ENCODE results near the gene TLL2.

The TLL2 gene

GRCh38 chr10:96500519-96500918 lies 13.2 kb downstream of the TLL2 start:
- H3K36me3 ChIP-seq (ENCODE audit: insufficient read depth, low read length): no peaks in the 10 kb centered on the region
- no peak overlapping the region for H3K4me3 ChIP-seq
- no peak overlapping the region for H3K9ac ChIP-seq (ENCODE audit: insufficient read length)
- H3K27ac ChIP-seq: no peak overlapping the region
- no peaks in the 10 kb centered on the region for H3K9me3 ChIP-seq (ENCODE audit: low read depth, low read length)
- no peak for TF ChIP-seq FOXP2 (optimal IDR thresholded peaks at IDR 0.05; ENCODE audit: control extremely low read depth, extremely low read length, insufficient read depth)
- TF ChIP-seq POLR2AphosphoS5 (IDR thresholded peaks at IDR 0.05; ENCODE audit: borderline replicate concordance, low read depth, low read length): no peak
- no peak for TF ChIP-seq EZH2 (IDR thresholded peaks at IDR 0.05)
- DNase-seq (ENCODE audit: low read depth, low spot score): no peak

GRCh38 chr10:96500050-96500449 lies 13.7 kb downstream of the TLL2 start:
- no peak overlapping the region for H3K4me3 ChIP-seq
- TF ChIP-seq EZH2 (IDR thresholded peaks at IDR 0.05) (no peak), FOXP2 (optimal IDR thresholded peaks at IDR 0.05; ENCODE audit: control extremely low read depth, extremely low read length, insufficient read depth) (no peak), POLR2AphosphoS5 (IDR thresholded peaks at IDR 0.05; ENCODE audit: borderline replicate concordance, low read depth, low read length) (no peak)
- no peaks in the 10 kb centered on the region for H3K9me3 ChIP-seq (ENCODE audit: low read depth, low read length)
- no peaks in the 10 kb centered on the region for H3K36me3 ChIP-seq (ENCODE audit: insufficient read depth, low read length)
- DNase-seq (ENCODE audit: low read depth, low spot score): no peak
- H3K9ac ChIP-seq (ENCODE audit: insufficient read length): no peak overlapping the region
- H3K27ac ChIP-seq: no peak overlapping the region

DNA sequence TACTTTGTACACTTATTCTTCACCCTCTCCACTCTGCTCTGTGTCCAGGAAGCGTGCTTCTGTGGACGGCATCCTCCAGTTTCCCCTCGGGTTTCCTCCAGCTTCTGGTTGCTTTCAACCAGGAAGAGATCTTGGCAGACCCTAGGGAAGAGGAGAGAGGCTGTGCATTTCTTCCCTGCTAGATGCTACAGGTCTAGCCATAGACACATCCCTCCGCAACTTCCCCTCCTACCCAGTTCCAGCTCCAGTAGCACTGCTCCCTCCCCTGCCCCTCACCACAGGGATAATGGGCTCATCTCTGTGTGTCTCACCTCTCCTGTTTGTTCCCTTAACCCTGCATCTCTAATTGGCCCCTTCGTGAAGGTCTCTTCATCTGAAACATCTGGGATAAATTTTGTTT lies 16.3 kb downstream of the TLL2 start:
- Histone ChIP-seq H3K4me3 (no peak overlapping the region), H3K9ac (ENCODE audit: insufficient read length) (no peak overlapping the region), H3K36me3 (ENCODE audit: insufficient read depth, low read length) (no peaks in the 10 kb centered on the region), H3K9me3 (ENCODE audit: low read depth, low read length) (no peaks in the 10 kb centered on the region), H3K27ac (no peak overlapping the region)
- no peak for DNase-seq (ENCODE audit: low read depth, low spot score)
- TF ChIP-seq EZH2 (IDR thresholded peaks at IDR 0.05): no peak
- TF ChIP-seq POLR2AphosphoS5 (IDR thresholded peaks at IDR 0.05; ENCODE audit: borderline replicate concordance, low read depth, low read length): no peak
- no peak for TF ChIP-seq FOXP2 (optimal IDR thresholded peaks at IDR 0.05; ENCODE audit: control extremely low read depth, extremely low read length, insufficient read depth)

DNA sequence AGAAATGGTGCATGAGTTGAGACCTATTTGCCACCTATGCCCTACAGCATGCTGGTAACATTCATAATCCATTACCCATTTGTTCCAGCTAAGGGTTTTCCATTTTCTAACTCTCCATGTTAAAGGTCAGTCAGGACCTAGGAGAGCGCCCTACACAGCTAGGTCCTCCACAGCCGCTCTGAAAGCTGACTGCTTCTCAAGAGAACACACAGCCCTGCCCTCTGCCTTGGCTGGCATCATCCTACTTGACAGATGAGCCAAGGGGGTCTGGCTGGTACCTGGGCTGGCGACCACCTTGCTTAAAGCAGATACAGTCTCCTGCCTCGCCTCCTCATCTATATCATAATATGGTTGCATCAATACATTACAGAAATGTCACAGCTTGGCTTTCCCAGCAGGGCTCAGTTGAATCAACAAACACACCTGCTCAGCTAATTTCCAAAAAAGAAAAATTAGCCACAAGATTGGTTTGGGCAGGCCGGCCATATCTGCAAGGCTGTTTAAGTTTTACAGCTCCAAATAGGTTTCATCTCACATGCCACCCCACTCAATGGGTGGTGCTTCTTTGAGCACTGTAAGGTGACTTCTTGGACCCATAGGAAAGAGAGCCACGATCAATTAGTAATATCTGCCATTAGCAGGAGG lies 17.3 kb downstream of the TLL2 start:
- Histone ChIP-seq H3K9me3 (ENCODE audit: low read depth, low read length) (no peaks in the 10 kb centered on the region), H3K9ac (ENCODE audit: insufficient read length) (no peak overlapping the region), H3K36me3 (ENCODE audit: insufficient read depth, low read length) (no peaks in the 10 kb centered on the region), H3K27ac (no peak overlapping the region), H3K4me3 (no peak overlapping the region)
- no peak for TF ChIP-seq POLR2AphosphoS5 (IDR thresholded peaks at IDR 0.05; ENCODE audit: borderline replicate concordance, low read depth, low read length)
- no peak for TF ChIP-seq EZH2 (IDR thresholded peaks at IDR 0.05)
- TF ChIP-seq FOXP2 (optimal IDR thresholded peaks at IDR 0.05; ENCODE audit: control extremely low read depth, extremely low read length, insufficient read depth): no peak
- no peak for DNase-seq (ENCODE audit: low read depth, low spot score)

DNA sequence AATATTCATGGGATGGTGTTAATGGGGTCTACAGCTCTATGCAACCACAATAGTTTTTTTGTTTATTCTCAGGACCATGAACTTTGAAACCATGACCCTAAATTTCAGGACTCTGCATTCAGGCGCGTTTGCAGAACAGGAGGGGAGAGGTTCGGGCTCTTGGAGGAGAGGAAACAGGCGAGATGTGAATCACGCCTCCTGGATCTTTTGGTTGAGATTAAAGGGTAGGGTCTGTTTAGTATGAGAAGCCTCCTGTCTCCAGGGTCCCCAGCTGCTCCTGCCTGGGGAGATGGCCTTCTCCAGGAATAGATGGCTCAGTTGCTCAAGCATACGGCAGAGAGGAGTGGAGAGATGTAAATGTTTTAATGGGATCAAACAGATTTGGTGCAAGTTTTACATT lies 18.2 kb downstream of the TLL2 start:
- H3K9me3 ChIP-seq (ENCODE audit: low read depth, low read length): no peaks in the 10 kb centered on the region
- no peak overlapping the region for H3K27ac ChIP-seq
- no peak for TF ChIP-seq EZH2 (IDR thresholded peaks at IDR 0.05)
- no peak for TF ChIP-seq POLR2AphosphoS5 (IDR thresholded peaks at IDR 0.05; ENCODE audit: borderline replicate concordance, low read depth, low read length)
- TF ChIP-seq FOXP2 (optimal IDR thresholded peaks at IDR 0.05; ENCODE audit: control extremely low read depth, extremely low read length, insufficient read depth): no peak
- H3K9ac ChIP-seq (ENCODE audit: insufficient read length): no peak overlapping the region
- DNase-seq (ENCODE audit: low read depth, low spot score): no peak
- H3K36me3 ChIP-seq (ENCODE audit: insufficient read depth, low read length): no peaks in the 10 kb centered on the region
- H3K4me3 ChIP-seq: no peak overlapping the region

DNA sequence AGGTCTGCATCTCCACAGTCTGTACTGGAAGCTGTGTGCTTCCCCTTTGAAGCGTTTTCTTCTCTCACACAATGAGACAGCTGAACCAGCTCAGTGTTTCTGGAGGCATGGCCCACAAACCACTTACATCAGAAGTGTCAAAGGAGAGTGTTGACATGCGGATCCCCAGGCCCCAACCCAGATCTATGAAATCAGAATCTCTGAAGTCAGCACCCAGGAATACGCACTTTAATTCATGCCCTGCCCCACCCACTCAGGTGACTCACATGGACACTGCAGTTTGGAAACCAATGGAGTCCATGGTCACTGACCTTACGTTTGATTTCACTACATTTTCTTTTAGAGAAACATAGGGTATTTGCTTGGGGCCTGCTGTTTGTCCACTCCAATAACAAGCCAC lies 19.0 kb downstream of the TLL2 start:
- Histone ChIP-seq H3K36me3 (ENCODE audit: insufficient read depth, low read length) (no peaks in the 10 kb centered on the region), H3K4me3 (no peak overlapping the region), H3K27ac (no peak overlapping the region), H3K9ac (ENCODE audit: insufficient read length) (no peak overlapping the region), H3K9me3 (ENCODE audit: low read depth, low read length) (no peaks in the 10 kb centered on the region)
- no peak for DNase-seq (ENCODE audit: low read depth, low spot score)
- TF ChIP-seq FOXP2 (optimal IDR thresholded peaks at IDR 0.05; ENCODE audit: control extremely low read depth, extremely low read length, insufficient read depth): no peak
- no peak for TF ChIP-seq EZH2 (IDR thresholded peaks at IDR 0.05)
- TF ChIP-seq POLR2AphosphoS5 (IDR thresholded peaks at IDR 0.05; ENCODE audit: borderline replicate concordance, low read depth, low read length): no peak

DNA sequence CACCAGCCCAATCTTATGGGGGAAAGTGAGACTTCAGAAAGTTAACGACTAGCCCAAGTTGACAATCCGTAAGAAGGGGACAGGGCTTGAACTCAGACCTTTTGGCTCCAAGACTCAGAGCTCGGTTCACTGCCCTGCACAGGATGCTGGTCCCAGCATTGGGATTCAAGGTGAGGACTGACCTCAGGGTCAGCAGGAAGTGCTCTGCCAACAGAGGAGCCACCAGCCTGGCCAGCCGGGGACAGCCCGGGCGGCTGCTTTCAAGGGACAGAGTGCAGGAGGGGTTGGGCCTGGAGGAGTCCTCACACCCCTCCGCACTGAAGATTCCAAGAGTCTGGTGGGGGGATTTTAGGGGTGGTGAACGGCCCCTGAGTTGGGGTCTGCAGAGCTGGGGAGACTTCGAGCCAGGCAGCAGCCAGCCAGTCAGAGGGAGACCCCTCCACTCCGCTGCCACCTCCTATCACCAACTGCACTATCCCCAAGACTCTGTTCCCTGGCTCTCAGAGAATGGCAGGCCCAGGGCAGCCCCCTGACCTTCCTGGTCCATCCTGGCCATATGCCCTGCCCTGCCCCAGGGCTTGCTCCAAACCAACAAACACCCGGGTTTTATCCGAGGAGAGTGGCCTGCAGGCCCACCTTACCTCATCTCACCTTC lies 19.7 kb downstream of the TLL2 start:
- no peaks in the 10 kb centered on the region for H3K36me3 ChIP-seq (ENCODE audit: insufficient read depth, low read length)
- DNase-seq (ENCODE audit: low read depth, low spot score): no peak
- no peaks in the 10 kb centered on the region for H3K9me3 ChIP-seq (ENCODE audit: low read depth, low read length)
- TF ChIP-seq EZH2 (IDR thresholded peaks at IDR 0.05) (no peak), POLR2AphosphoS5 (IDR thresholded peaks at IDR 0.05; ENCODE audit: borderline replicate concordance, low read depth, low read length) (no peak), FOXP2 (optimal IDR thresholded peaks at IDR 0.05; ENCODE audit: control extremely low read depth, extremely low read length, insufficient read depth) (no peak)
- no peak overlapping the region for H3K4me3 ChIP-seq
- no peak overlapping the region for H3K9ac ChIP-seq (ENCODE audit: insufficient read length)
- no peak overlapping the region for H3K27ac ChIP-seq

GRCh38 chr10:96493254-96493653 lies 20.5 kb downstream of the TLL2 start:
- H3K9ac ChIP-seq (ENCODE audit: insufficient read length): no peak overlapping the region
- H3K9me3 ChIP-seq (ENCODE audit: low read depth, low read length): no peaks in the 10 kb centered on the region
- no peak overlapping the region for H3K27ac ChIP-seq
- TF ChIP-seq EZH2 (IDR thresholded peaks at IDR 0.05) (no peak), POLR2AphosphoS5 (IDR thresholded peaks at IDR 0.05; ENCODE audit: borderline replicate concordance, low read depth, low read length) (no peak), FOXP2 (optimal IDR thresholded peaks at IDR 0.05; ENCODE audit: control extremely low read depth, extremely low read length, insufficient read depth) (no peak)
- no peaks in the 10 kb centered on the region for H3K36me3 ChIP-seq (ENCODE audit: insufficient read depth, low read length)
- no peak for DNase-seq (ENCODE audit: low read depth, low spot score)
- H3K4me3 ChIP-seq: no peak overlapping the region
